ENCODE data around the gene NFASC.

- TF ChIP-seq CTCF (IDR thresholded peaks at IDR 0.05) (no peak), POLR2A (IDR thresholded peaks at IDR 0.05) (no peak)
These were observed 109.4 kb downstream of the NFASC start for GRCh38 chr1:204979891-204980649.
